ENCODE data around the gene TIFAB. TPM values are rescaled to one million over a fixed set of nuclear protein-coding genes. Genes with fewer than 3 reads are reported as not detected.

The TIFAB gene
- total RNA-seq, 1 experiment from 2014 or later: not detected

DNA sequence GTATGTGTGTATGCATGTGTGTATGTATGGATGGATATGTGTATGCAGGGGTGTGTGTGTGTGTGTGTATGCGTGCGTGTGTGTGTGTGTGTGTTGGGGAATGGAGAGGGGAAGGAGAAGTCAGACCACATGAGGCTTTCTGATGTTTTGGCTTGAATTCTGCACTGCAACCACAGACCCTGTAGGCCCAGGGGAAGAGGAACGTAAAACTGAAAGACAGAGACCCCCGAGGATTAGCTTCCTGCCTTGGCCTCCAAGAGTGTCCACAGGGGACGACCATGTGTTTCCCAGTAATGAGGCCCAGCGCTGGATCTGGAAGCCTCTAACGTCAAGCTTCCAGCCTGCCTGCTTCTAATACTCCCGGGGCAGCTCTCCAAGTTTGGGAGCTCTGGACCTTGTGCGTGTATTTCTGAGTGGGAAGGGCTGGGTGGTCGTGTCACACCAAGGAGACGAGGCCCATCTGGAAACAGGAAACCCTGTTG lies 10.8 kb downstream of the TIFAB start:
- Histone ChIP-seq H3K27me3 (ENCODE audit: insufficient read depth, low read length) (no peaks in the 10 kb centered on the region; the same call in 1 of the 2 replicates), H3K36me3 (ENCODE audit: control insufficient read depth in 1 of 2, insufficient read depth in 2 of 2, low read length in 2 of 2) (no peaks in the 10 kb centered on the region), H3K9me2 (ENCODE audit: insufficient read depth) (no peaks in the 10 kb centered on the region), H3K9ac (ENCODE audit: low read length) (no peak overlapping the region), H3K27ac (ENCODE audit: low read depth, low read length) (no peak overlapping the region), H3K4me3 (replicated peaks in 1 of 2; ENCODE audit: low read depth in 1 of 2, low read length in 2 of 2) (no peak overlapping the region), H3K9me3 (ENCODE audit: control insufficient read depth in 1 of 2, insufficient read depth in 1 of 2, low read depth in 1 of 2, low read length in 2 of 2) (no peaks in the 10 kb centered on the region), H2AFZ (ENCODE audit: low read depth, low read length, poor library complexity, severe bottlenecking) (no peak overlapping the region), H3K4me1 (ENCODE audit: control insufficient read depth in 1 of 2, insufficient read depth in 2 of 2, low read length in 2 of 2) (peaks cover 10 to 17% of the 10 kb centered on the region in 2 experiments; a peak in 3 of 4 replicates), H3K4me2 (ENCODE audit: low read length) (no peak overlapping the region), H3K79me2 (ENCODE audit: insufficient read depth, low read length) (no peaks in the 10 kb centered on the region), H4K20me1 (ENCODE audit: insufficient read depth) (no peaks in the 10 kb centered on the region)
- ChIA-PET POLR2A (no interaction called here), CTCF (interaction anchor here (2.2 kb wide), 1 partner anchor 16 kb away, joined by 7 read pairs; no protein-coding TSS in a partner anchor), RAD21 (ENCODE audit: low non-redundant PET in 1 of 2, low total read pairs in 2 of 2, uncharacterized antibody in 2 of 2, unreplicated experiment in 2 of 2) (no interaction called here)
- TF ChIP-seq POLR2AphosphoS5 (IDR thresholded peaks at IDR 0.05; ENCODE audit: low read depth, low read length) (no peak), POLR2A (IDR thresholded peaks at IDR 0.05; ENCODE audit: borderline replicate concordance, extremely low read depth, insufficient read depth, insufficient read length) (no peak), SRF (IDR thresholded peaks at IDR 0.05; ENCODE audit: low read depth) (no peak), FOSL1 (IDR thresholded peaks at IDR 0.05; ENCODE audit: low read depth) (no peak), EGR1 (IDR thresholded peaks at IDR 0.05; ENCODE audit: low read depth) (no peak), ZNF274 (IDR thresholded peaks at IDR 0.05; ENCODE audit: low read depth, low read length) (no peak), CEBPB (IDR thresholded peaks at IDR 0.05; ENCODE audit: low read depth) (no peak), TCF7L2 (IDR thresholded peaks at IDR 0.05; ENCODE audit: borderline replicate concordance, extremely low read depth, insufficient read depth, insufficient read length) (no peak), ELF1 (IDR thresholded peaks at IDR 0.05; ENCODE audit: borderline replicate concordance, low read depth) (no peak)
- TF ChIP-seq, protein P1, sequence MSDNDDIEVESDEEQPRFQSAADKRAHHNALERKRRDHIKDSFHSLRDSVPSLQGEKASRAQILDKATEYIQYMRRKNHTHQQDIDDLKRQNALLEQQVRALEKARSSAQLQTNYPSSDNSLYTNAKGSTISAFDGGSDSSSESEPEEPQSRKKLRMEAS (IDR thresholded peaks at IDR 0.05): no peak
- TF ChIP-seq, protein P2, sequence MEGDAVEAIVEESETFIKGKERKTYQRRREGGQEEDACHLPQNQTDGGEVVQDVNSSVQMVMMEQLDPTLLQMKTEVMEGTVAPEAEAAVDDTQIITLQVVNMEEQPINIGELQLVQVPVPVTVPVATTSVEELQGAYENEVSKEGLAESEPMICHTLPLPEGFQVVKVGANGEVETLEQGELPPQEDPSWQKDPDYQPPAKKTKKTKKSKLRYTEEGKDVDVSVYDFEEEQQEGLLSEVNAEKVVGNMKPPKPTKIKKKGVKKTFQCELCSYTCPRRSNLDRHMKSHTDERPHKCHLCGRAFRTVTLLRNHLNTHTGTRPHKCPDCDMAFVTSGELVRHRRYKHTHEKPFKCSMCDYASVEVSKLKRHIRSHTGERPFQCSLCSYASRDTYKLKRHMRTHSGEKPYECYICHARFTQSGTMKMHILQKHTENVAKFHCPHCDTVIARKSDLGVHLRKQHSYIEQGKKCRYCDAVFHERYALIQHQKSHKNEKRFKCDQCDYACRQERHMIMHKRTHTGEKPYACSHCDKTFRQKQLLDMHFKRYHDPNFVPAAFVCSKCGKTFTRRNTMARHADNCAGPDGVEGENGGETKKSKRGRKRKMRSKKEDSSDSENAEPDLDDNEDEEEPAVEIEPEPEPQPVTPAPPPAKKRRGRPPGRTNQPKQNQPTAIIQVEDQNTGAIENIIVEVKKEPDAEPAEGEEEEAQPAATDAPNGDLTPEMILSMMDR (IDR thresholded peaks at IDR 0.05 in 2 of 3, conservative IDR thresholded peaks at IDR 0.05 in 1 of 3; ENCODE audit: borderline replicate concordance in 1 of 3, insufficient read depth in 1 of 3, low read depth in 2 of 3, low read length in 2 of 3): no peak
- TF ChIP-seq, protein P3, sequence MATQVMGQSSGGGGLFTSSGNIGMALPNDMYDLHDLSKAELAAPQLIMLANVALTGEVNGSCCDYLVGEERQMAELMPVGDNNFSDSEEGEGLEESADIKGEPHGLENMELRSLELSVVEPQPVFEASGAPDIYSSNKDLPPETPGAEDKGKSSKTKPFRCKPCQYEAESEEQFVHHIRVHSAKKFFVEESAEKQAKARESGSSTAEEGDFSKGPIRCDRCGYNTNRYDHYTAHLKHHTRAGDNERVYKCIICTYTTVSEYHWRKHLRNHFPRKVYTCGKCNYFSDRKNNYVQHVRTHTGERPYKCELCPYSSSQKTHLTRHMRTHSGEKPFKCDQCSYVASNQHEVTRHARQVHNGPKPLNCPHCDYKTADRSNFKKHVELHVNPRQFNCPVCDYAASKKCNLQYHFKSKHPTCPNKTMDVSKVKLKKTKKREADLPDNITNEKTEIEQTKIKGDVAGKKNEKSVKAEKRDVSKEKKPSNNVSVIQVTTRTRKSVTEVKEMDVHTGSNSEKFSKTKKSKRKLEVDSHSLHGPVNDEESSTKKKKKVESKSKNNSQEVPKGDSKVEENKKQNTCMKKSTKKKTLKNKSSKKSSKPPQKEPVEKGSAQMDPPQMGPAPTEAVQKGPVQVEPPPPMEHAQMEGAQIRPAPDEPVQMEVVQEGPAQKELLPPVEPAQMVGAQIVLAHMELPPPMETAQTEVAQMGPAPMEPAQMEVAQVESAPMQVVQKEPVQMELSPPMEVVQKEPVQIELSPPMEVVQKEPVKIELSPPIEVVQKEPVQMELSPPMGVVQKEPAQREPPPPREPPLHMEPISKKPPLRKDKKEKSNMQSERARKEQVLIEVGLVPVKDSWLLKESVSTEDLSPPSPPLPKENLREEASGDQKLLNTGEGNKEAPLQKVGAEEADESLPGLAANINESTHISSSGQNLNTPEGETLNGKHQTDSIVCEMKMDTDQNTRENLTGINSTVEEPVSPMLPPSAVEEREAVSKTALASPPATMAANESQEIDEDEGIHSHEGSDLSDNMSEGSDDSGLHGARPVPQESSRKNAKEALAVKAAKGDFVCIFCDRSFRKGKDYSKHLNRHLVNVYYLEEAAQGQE (IDR thresholded peaks at IDR 0.05; ENCODE audit: low read depth): no peak
- TF ChIP-seq, protein P4, sequence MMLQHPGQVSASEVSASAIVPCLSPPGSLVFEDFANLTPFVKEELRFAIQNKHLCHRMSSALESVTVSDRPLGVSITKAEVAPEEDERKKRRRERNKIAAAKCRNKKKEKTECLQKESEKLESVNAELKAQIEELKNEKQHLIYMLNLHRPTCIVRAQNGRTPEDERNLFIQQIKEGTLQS (IDR thresholded peaks at IDR 0.05): no peak
- ATAC-seq (no peak), DNase-seq (ENCODE audit: low read depth, low spot score) (no peak)
- no TSS peak for BruUV-seq (replicated peaks)
- intact Hi-C loops (cut with micrococcal nuclease): no loop called here

Measured in HCT116 (cell line).